GM12878 (cell line): ENCODE results near the gene VPS8. TPM values are rescaled to one million over a fixed set of nuclear protein-coding genes. Genes with fewer than 3 reads are reported as not detected.

Experiments
- ATAC-seq: fragments of 200-7000 bp; cut with Tn5 transposase; 3 replicates; pipeline ENCODE4 v1.9.1; 2020; ENCODE audit warnings: mild to moderate bottlenecking, moderate library complexity
- BruUV-seq: library from RNA; stranded (reverse); fragments of 400-500 nt; replicated peaks from 2 replicates; lab custom pipeline; 2021; lab: Mats Ljungman, UMichigan
- CTCF ChIA-PET: fragments of 300-600 bp; sonication (Branson Sonifier 250); formaldehyde crosslinking; extraction: SDS; loops from one replicate; lab custom pipeline; 2021; ENCODE audit warnings: inconsistent platforms; lab: Yijun Ruan, JAX
- POLR2A ChIA-PET: fragments of 350-600 bp; formaldehyde crosslinking; extraction: SDS; loops from one replicate; lab custom pipeline; 2021; ENCODE audit warnings: inconsistent platforms; lab: Charles Lee
- RAD21 ChIA-PET: fragments of 300-600 bp; sonication (Branson Sonifier 250); formaldehyde crosslinking; loops from one replicate; lab custom pipeline; 2023; ENCODE audit warnings: antibody characterized with exemption; ENCODE audit not compliant: unreplicated experiment; lab: Charles Lee
- SMC1A ChIA-PET: fragments of 300-600 bp; sonication (Branson Sonifier 250); formaldehyde crosslinking; loops from one replicate; lab custom pipeline; 2023; ENCODE audit not compliant: unreplicated experiment, uncharacterized antibody; lab: Charles Lee
- DNase-seq: peaks from one replicate; pipeline ENCODE4 v3.0.0-alpha.2; 2011; ENCODE audit warnings: low read depth, low spot score
- FAIRE-seq: peaks from 3 replicates; lab custom pipeline; 2011; peaks lifted over from hg19 to GRCh38; lab: Jason Lieb, UNC
- H2AFZ ChIP-seq: 2 replicates; pipeline ENCODE4 v1.6.0; 2011; ENCODE audit warnings: low read depth, low read length, control low read depth; ENCODE audit not compliant: control insufficient read depth
- H3K27ac ChIP-seq: 2 replicates; pipeline ENCODE4 v1.5.1; 2011; ENCODE audit warnings: control low read depth; ENCODE audit not compliant: control insufficient read depth, insufficient read depth
- H3K27me3 ChIP-seq, 2 experiments: replicated peaks in 1 of 2; 2 replicates each; pipeline versions ENCODE4 v1.6.0 to v1.6.1; 2011; ENCODE audit warnings: low read length in 1 of 2; ENCODE audit not compliant: control insufficient read depth in 2 of 2, insufficient read depth in 2 of 2
- H3K36me3 ChIP-seq, 2 experiments: 2 replicates each; pipeline ENCODE4 v1.5.1; 2011; ENCODE audit warnings: low read length in 1 of 2; ENCODE audit not compliant: control insufficient read depth in 2 of 2, insufficient read depth in 2 of 2
- H3K4me1 ChIP-seq: 2 replicates; pipeline ENCODE4 v1.6.1; 2011; ENCODE audit warnings: mild to moderate bottlenecking, low read length, moderate library complexity, mixed read lengths; ENCODE audit not compliant: control insufficient read depth, insufficient read depth
- H3K4me2 ChIP-seq: 2 replicates; pipeline ENCODE4 v1.6.0; 2011; ENCODE audit warnings: control low read depth; ENCODE audit not compliant: control insufficient read depth, insufficient read depth
- H3K4me3 ChIP-seq: fragments of 200-600 bp; sonication (generic); 2 replicates; pipeline ENCODE4 v1.5.1; 2016
- H3K79me2 ChIP-seq: 2 replicates; pipeline ENCODE4 v1.6.0; 2011; ENCODE audit warnings: low read length; ENCODE audit not compliant: control insufficient read depth, insufficient read depth
- H3K9ac ChIP-seq: 2 replicates; pipeline ENCODE4 v1.8.0; 2011; ENCODE audit warnings: low read length, control low read depth, mixed read lengths; ENCODE audit not compliant: control insufficient read depth, insufficient read depth
- H3K9me3 ChIP-seq: replicated peaks from 3 replicates; pipeline ENCODE4 v1.5.1; 2011; ENCODE audit warnings: mild to moderate bottlenecking, low read length; ENCODE audit not compliant: control insufficient read depth, insufficient read depth
- H4K20me1 ChIP-seq: 2 replicates; pipeline ENCODE4 v1.6.0; 2011; ENCODE audit not compliant: control insufficient read depth, insufficient read depth
- IKZF1 ChIP-seq: fragments of 450-650 bp; conservative IDR thresholded peaks from 2 replicates; pipeline ENCODE4 v1.6.1; 2017; ENCODE audit warnings: antibody characterized with exemption, mild to moderate bottlenecking
- MTA2 ChIP-seq: fragments of 450-650 bp; IDR thresholded peaks from 2 replicates; pipeline ENCODE4 v1.6.1; 2016; ENCODE audit warnings: low read depth, mild to moderate bottlenecking, moderate library complexity
- NFIC ChIP-seq: IDR thresholded peaks from 2 replicates; pipeline ENCODE4 v1.6.1; 2012; ENCODE audit warnings: low read depth, mild to moderate bottlenecking, inconsistent platforms, low read length, moderate library complexity
- ZBED1 ChIP-seq: IDR thresholded peaks from 2 replicates; pipeline ENCODE4 v1.6.1; 2016; ENCODE audit warnings: borderline replicate concordance
- WGBS: methylation state at CpG from one replicate; pipeline ENCODE4 v1.1.6; 2016; ENCODE audit warnings: low lambda C conversion rate; ENCODE audit not compliant: insufficient replicate concordance, insufficient coverage; ENCODE audit errors: missing lambda C conversion rate; 5-methylcytosine and 5-hydroxymethylcytosine counted together
- in situ Hi-C: fragments of 300-500 bp; cut with MboI; formaldehyde crosslinking; loops from 9 replicates; pipeline ENCODE4 v1.14.3; 2018; ENCODE audit warnings: mixed read lengths
- intact Hi-C: fragments of 100-400 bp; cut with micrococcal nuclease; formaldehyde crosslinking; loops from one replicate; pipeline ENCODE4 v1.14.2; 2022; ENCODE audit not compliant: unreplicated experiment
- polyA plus RNA-seq, 11 experiments: library from polyadenylated mRNA; depleted of rRNA in 4 of 11; unstranded in 6 of 11; stranded (reverse) in 5 of 11; fragments of >200 nt; fragmentation: Nextera tagmentation in 4 of 11; fragmentation: Illumina TruSeq in 1 of 11; extraction: Ambion mirVana in 4 of 11; extraction: Trizol in 1 of 11; gene quantifications; 1 replicate in 1 of 11; 2 replicates in 10 of 11; pipeline versions ENCODE4 v1.2.1 to v1.2.3, GENCODE V29; 2011 to 2016; ENCODE audit warnings: inconsistent platforms in 2 of 11, missing spikeins in 2 of 11, low read depth in 1 of 11
- total RNA-seq, 4 experiments: library from RNA; depleted of rRNA in 3 of 4; stranded (reverse); fragments of >200 nt in 3 of 4; fragmentation: Illumina TruSeq in 1 of 4; extraction: Trizol in 1 of 4; gene quantifications; 2 replicates each; pipeline versions ENCODE4 v1.2.1 to v1.2.3, GENCODE V29; 2013 to 2021
- TF ChIP-seq, protein P1 (sequence below): fragments of 450-650 bp; IDR thresholded peaks from 2 replicates; pipeline ENCODE4 v1.6.1; 2017; ENCODE audit warnings: mild to moderate bottlenecking

VPS8 gene
- total and polyA plus RNA-seq, 10 of the 15 experiments (the other 5 are each of a cell fraction or from before 2014, with no cell fraction given), result 8.9 to 34.7 (median 20.9) TPM

- Histone ChIP-seq H3K27me3 (no peaks in the 10 kb centered on the region), H3K4me3 (no peak overlapping the region), H3K9me3 (no peaks in the 10 kb centered on the region), H3K79me2 (no peaks in the 10 kb centered on the region), H3K4me1 (no peaks in the 10 kb centered on the region), H4K20me1 (no peaks in the 10 kb centered on the region), H2AFZ (no peak overlapping the region), H3K27ac (no peak overlapping the region), H3K9ac (no peak overlapping the region), H3K4me2 (no peak overlapping the region), H3K36me3 (no peaks in the 10 kb centered on the region)
- ATAC-seq (no peak), FAIRE-seq (no peak), DNase-seq (no peak)
- BruUV-seq, result no TSS peak
- POLR2A ChIA-PET, result no interaction called here
- in situ Hi-C loops, result no loop called here
- intact Hi-C loops, result no loop called here
- SMC1A ChIA-PET, result no interaction called here
- RAD21 ChIA-PET, result no interaction called here
- CTCF ChIA-PET, result interaction anchor here (1.1 kb wide), 1 partner anchor 72 kb away, joined by 3 read pairs; no protein-coding TSS in a partner anchor
- 95% methylated on average over 3 of the region's 3 CpGs for WGBS
- TF ChIP-seq NFIC (no peak), ZBED1 (no peak), IKZF1 (no peak), MTA2 (no peak)
- TF ChIP-seq, protein P1, sequence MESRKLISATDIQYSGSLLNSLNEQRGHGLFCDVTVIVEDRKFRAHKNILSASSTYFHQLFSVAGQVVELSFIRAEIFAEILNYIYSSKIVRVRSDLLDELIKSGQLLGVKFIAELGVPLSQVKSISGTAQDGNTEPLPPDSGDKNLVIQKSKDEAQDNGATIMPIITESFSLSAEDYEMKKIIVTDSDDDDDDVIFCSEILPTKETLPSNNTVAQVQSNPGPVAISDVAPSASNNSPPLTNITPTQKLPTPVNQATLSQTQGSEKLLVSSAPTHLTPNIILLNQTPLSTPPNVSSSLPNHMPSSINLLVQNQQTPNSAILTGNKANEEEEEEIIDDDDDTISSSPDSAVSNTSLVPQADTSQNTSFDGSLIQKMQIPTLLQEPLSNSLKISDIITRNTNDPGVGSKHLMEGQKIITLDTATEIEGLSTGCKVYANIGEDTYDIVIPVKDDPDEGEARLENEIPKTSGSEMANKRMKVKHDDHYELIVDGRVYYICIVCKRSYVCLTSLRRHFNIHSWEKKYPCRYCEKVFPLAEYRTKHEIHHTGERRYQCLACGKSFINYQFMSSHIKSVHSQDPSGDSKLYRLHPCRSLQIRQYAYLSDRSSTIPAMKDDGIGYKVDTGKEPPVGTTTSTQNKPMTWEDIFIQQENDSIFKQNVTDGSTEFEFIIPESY, result no peak
These were observed 135.0 kb downstream of the VPS8 start for GRCh38 chr3:184946917-184947316.
